ENCODE results near the gene CUL7.

DNA sequence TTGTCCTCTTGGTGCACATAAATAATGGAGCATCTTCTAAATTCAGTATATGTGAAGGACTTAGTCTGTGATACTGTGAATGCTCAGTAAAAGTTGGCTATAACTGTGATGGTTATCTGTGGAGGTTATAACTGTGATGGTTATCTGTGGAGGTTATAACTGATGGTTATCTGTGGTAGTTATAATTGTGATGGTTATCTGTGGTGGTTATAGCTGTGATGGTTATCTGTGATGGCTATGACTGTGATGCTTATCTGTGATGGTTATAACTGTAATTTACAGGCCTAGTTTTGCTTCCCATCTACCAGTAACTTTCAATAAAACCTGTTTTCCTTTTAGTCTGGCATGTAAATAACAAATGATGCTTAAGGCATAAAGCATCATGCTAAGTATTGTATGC, 39.0 kb upstream of the CUL7 start:
- TF ChIP-seq, protein P1, sequence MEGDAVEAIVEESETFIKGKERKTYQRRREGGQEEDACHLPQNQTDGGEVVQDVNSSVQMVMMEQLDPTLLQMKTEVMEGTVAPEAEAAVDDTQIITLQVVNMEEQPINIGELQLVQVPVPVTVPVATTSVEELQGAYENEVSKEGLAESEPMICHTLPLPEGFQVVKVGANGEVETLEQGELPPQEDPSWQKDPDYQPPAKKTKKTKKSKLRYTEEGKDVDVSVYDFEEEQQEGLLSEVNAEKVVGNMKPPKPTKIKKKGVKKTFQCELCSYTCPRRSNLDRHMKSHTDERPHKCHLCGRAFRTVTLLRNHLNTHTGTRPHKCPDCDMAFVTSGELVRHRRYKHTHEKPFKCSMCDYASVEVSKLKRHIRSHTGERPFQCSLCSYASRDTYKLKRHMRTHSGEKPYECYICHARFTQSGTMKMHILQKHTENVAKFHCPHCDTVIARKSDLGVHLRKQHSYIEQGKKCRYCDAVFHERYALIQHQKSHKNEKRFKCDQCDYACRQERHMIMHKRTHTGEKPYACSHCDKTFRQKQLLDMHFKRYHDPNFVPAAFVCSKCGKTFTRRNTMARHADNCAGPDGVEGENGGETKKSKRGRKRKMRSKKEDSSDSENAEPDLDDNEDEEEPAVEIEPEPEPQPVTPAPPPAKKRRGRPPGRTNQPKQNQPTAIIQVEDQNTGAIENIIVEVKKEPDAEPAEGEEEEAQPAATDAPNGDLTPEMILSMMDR (conservative IDR thresholded peaks at IDR 0.05; ENCODE audit: low read depth, low read length): no peak
- TF ChIP-seq EZH2 (IDR thresholded peaks at IDR 0.05; ENCODE audit: low read length, unreplicated experiment) (no peak), EZH2phosphoT487 (IDR thresholded peaks at IDR 0.05; ENCODE audit: borderline replicate concordance, low read length) (no peak)
